H9 (cell line): ENCODE measurements around the gene BCAS3. TPM values are rescaled to one million over a fixed set of nuclear protein-coding genes. Genes with fewer than 3 reads are reported as not detected.

ENCODE experiments used
- DNase-seq: peaks from one replicate; pipeline ENCODE4 v3.0.0-alpha.2; 2017
- H2AFZ ChIP-seq: one replicate; pipeline ENCODE4 v1.6.1; 2013; ENCODE audit warnings: mild to moderate bottlenecking, low read length, control low read depth, moderate library complexity
- H2AK5ac ChIP-seq: 2 replicates; pipeline ENCODE4 v1.6.1; 2013; ENCODE audit warnings: low read length, control low read depth, mixed read lengths; ENCODE audit not compliant: insufficient read length
- H2BK120ac ChIP-seq: one replicate; pipeline ENCODE4 v1.6.1; 2013; ENCODE audit warnings: low read depth, mild to moderate bottlenecking, low read length, control low read depth, inconsistent platforms; ENCODE audit not compliant: poor library complexity, severe bottlenecking
- H2BK12ac ChIP-seq: 2 replicates; pipeline ENCODE4 v1.6.1; 2013; ENCODE audit warnings: low read length, control low read depth, mixed read lengths, low read depth; ENCODE audit not compliant: insufficient read length
- H2BK15ac ChIP-seq: 2 replicates; pipeline ENCODE4 v1.6.1; 2013; ENCODE audit warnings: low read depth, low read length, control low read depth
- H2BK20ac ChIP-seq: one replicate; pipeline ENCODE4 v1.6.1; 2013; ENCODE audit warnings: low read depth, mild to moderate bottlenecking, low read length, control low read depth, inconsistent platforms; ENCODE audit not compliant: poor library complexity, severe bottlenecking
- H2BK5ac ChIP-seq: 2 replicates; pipeline ENCODE4 v1.6.1; 2013; ENCODE audit warnings: low read length, control low read depth, mixed read lengths; ENCODE audit not compliant: insufficient read length
- H3K14ac ChIP-seq: 2 replicates; pipeline ENCODE4 v1.6.1; 2013; ENCODE audit warnings: low read length, control low read depth; ENCODE audit not compliant: insufficient read depth
- H3K18ac ChIP-seq: 2 replicates; pipeline ENCODE4 v1.6.1; 2013; ENCODE audit warnings: low read depth, mild to moderate bottlenecking, mixed read lengths, low read length, control low read depth; ENCODE audit not compliant: insufficient read length
- H3K23ac ChIP-seq: 2 replicates; pipeline ENCODE4 v1.6.1; 2013; ENCODE audit warnings: low read length, control low read depth, mixed read lengths, low read depth; ENCODE audit not compliant: insufficient read length
- H3K23me2 ChIP-seq: 2 replicates; pipeline ENCODE4 v1.6.1; 2013; ENCODE audit warnings: low read depth, mild to moderate bottlenecking, mixed read lengths, low read length, control low read depth; ENCODE audit not compliant: insufficient read length, poor library complexity, severe bottlenecking
- H3K27ac ChIP-seq: 2 replicates; pipeline ENCODE4 v1.5.1; 2013; ENCODE audit warnings: low read length, control low read depth, mixed read lengths, low read depth; ENCODE audit not compliant: insufficient read length
- H3K27me3 ChIP-seq: 2 replicates; pipeline ENCODE4 v1.6.1; 2013; ENCODE audit warnings: low read length, control low read depth, inconsistent platforms; ENCODE audit not compliant: insufficient read depth
- H3K4ac ChIP-seq: 2 replicates; pipeline ENCODE4 v1.6.1; 2013; ENCODE audit warnings: low read depth, mild to moderate bottlenecking, control low read depth, inconsistent platforms, low read length, moderate library complexity
- H3K4me1 ChIP-seq: 2 replicates; pipeline ENCODE4 v1.6.1; 2013; ENCODE audit warnings: low read length, control low read depth, inconsistent platforms; ENCODE audit not compliant: insufficient read depth
- H3K4me2 ChIP-seq: 2 replicates; pipeline ENCODE4 v1.6.1; 2013; ENCODE audit warnings: low read length, control low read depth, mixed read lengths; ENCODE audit not compliant: insufficient read length, insufficient read depth
- H3K56ac ChIP-seq: 2 replicates; pipeline ENCODE4 v1.6.1; 2013; ENCODE audit warnings: low read depth, mild to moderate bottlenecking, mixed read lengths, low read length, control low read depth; ENCODE audit not compliant: insufficient read length
- H3K79me1 ChIP-seq: 2 replicates; pipeline ENCODE4 v1.6.1; 2013; ENCODE audit warnings: low read depth, mild to moderate bottlenecking, moderate library complexity, low read length, control low read depth, inconsistent platforms; ENCODE audit not compliant: insufficient read depth, poor library complexity, severe bottlenecking
- H3K79me2 ChIP-seq: 2 replicates; pipeline ENCODE4 v1.6.1; 2013; ENCODE audit warnings: low read length, control low read depth, inconsistent platforms; ENCODE audit not compliant: insufficient read depth
- H3K9ac ChIP-seq: 2 replicates; pipeline ENCODE4 v1.6.1; 2013; ENCODE audit warnings: low read length, control low read depth, mixed read lengths; ENCODE audit not compliant: insufficient read length; ENCODE audit errors: extremely low read depth
- H3K9me3 ChIP-seq: one replicate; pipeline ENCODE4 v1.6.1; 2013; ENCODE audit warnings: low read depth, low read length, inconsistent platforms; ENCODE audit not compliant: control insufficient read depth
- H3T11ph ChIP-seq: one replicate; pipeline ENCODE4 v1.6.1; 2013; ENCODE audit warnings: mild to moderate bottlenecking, low read length, control low read depth, inconsistent platforms
- H4K20me1 ChIP-seq: one replicate; pipeline ENCODE4 v1.6.1; 2013; ENCODE audit not compliant: control insufficient read depth, insufficient read length, insufficient read depth
- H4K5ac ChIP-seq: 2 replicates; pipeline ENCODE4 v1.6.1; 2013; ENCODE audit warnings: low read depth, mild to moderate bottlenecking, mixed read lengths, low read length, control low read depth; ENCODE audit not compliant: insufficient read length
- H4K8ac ChIP-seq: replicated peaks from 2 replicates; pipeline ENCODE4 v1.6.1; 2013; ENCODE audit warnings: low read length, control low read depth, mixed read lengths, low read depth; ENCODE audit not compliant: insufficient read length
- H4K91ac ChIP-seq: 2 replicates; pipeline ENCODE4 v1.6.1; 2013; ENCODE audit warnings: low read depth, mild to moderate bottlenecking, moderate library complexity, mixed read lengths, low read length, control low read depth; ENCODE audit not compliant: insufficient read length
- H3K27ac Mint-ChIP-seq, 3 experiments: 2 replicates in 2 of 3; 3 replicates in 1 of 3; pipeline ENCODE4 v1.8.0; 2020 to 2021; ENCODE audit warnings: mixed read lengths in 3 of 3, mild to moderate bottlenecking in 1 of 3, moderate library complexity in 1 of 3
- H3K27me3 Mint-ChIP-seq: 2 replicates; pipeline ENCODE4 v1.8.0; 2021; ENCODE audit warnings: low read depth, mild to moderate bottlenecking, moderate library complexity, mixed read lengths
- H3K36me3 Mint-ChIP-seq, 3 experiments: 2 replicates in 2 of 3; 3 replicates in 1 of 3; pipeline ENCODE4 v1.8.0; 2020 to 2021; ENCODE audit warnings: low read depth in 3 of 3, mixed read lengths in 3 of 3; ENCODE audit not compliant: insufficient read depth in 1 of 3
- H3K4me1 Mint-ChIP-seq, 2 experiments: 2 replicates each; pipeline ENCODE4 v1.8.0; 2020; ENCODE audit warnings: mixed read lengths in 2 of 2
- H3K4me3 Mint-ChIP-seq, 2 experiments: 2 replicates in 1 of 2; 3 replicates in 1 of 2; pipeline ENCODE4 v1.8.0; 2020 to 2021; ENCODE audit warnings: mild to moderate bottlenecking in 2 of 2, mixed read lengths in 2 of 2, moderate library complexity in 1 of 2
- H3K9me3 Mint-ChIP-seq, 2 experiments: 2 replicates in 1 of 2; 3 replicates in 1 of 2; pipeline ENCODE4 v1.8.0; 2020; ENCODE audit warnings: mild to moderate bottlenecking in 2 of 2, mixed read lengths in 2 of 2, moderate library complexity in 1 of 2
- WGBS: extraction: QIAGEN DNeasy Blood & Tissue Kit; methylation state at CpG from one replicate; pipeline ENCODE4 v1.1.7; 2013; ENCODE audit warnings: missing lambda C conversion rate, low lambda C conversion rate, mixed read lengths; ENCODE audit not compliant: insufficient read length; ENCODE audit errors: extremely low coverage; 5-methylcytosine and 5-hydroxymethylcytosine counted together
- total RNA-seq: library from RNA; stranded (reverse); gene quantifications from 2 replicates; pipeline ENCODE4 v1.2.1, GENCODE V29; 2021
- TF ChIP-seq, protein P1 (sequence below): fragments of 200-600 bp; sonication (generic); conservative IDR thresholded peaks from 3 replicates; pipeline ENCODE4 v1.8.0; 2021; ENCODE audit warnings: antibody characterized with exemption, mild to moderate bottlenecking

Gene BCAS3
- total RNA-seq, 1 experiment from 2014 or later = 22.4 TPM

DNA sequence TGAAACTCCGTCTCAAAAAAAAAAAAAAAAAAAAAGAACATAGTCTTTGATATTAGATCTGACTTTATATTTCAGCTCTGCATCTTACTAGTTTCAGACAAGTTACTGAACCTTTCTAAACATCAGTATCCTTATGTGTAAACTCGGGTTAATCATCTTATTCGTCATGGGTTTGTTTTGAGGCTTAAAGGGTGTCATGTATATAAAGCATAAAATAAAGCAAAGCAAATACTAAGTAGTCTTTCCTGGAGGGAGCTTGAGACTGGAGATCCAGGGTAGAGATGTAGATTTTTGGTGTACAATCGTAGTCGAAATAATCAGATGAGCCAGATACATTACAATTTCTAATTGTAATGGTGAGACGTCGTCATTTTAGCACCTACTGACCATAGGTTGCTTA lies 7.8 kb downstream of the BCAS3 start:
- no peaks in the 10 kb centered on the region for H3K79me2 ChIP-seq
- no peaks in the 10 kb centered on the region for H3K9me3 ChIP-seq
- H3K14ac ChIP-seq = no peak overlapping the region
- H3K27me3 ChIP-seq = no peaks in the 10 kb centered on the region
- no peak overlapping the region for H2AFZ ChIP-seq
- no peak overlapping the region for H4K5ac ChIP-seq
- H2BK15ac ChIP-seq = no peak overlapping the region
- H4K91ac ChIP-seq = no peak overlapping the region
- Mint-ChIP-seq H3K4me3 (no peak overlapping the region), H3K9me3 (no peaks in the 10 kb centered on the region), H3K27me3 (no peaks in the 10 kb centered on the region), H3K27ac (no peak overlapping the region), H3K36me3 (peaks cover 0 to 9% (median 0%) of the 10 kb centered on the region in 3 experiments; a peak in 2 of 7 replicates), H3K4me1 (no peaks in the 10 kb centered on the region)
- DNase-seq = no peak
- H3K4me1 ChIP-seq = no peaks in the 10 kb centered on the region
- no peak overlapping the region for H2BK12ac ChIP-seq
- no peak overlapping the region for H3K4me2 ChIP-seq
- no peak overlapping the region for H3T11ph ChIP-seq
- no peak overlapping the region for H2BK5ac ChIP-seq
- no peak overlapping the region for H3K18ac ChIP-seq
- no peak overlapping the region for H2BK120ac ChIP-seq
- no peak overlapping the region for H4K8ac ChIP-seq
- H3K9ac ChIP-seq = no peak overlapping the region
- WGBS = no CpG with 5 or more reads among the region's 7 CpGs
- no peaks in the 10 kb centered on the region for H3K79me1 ChIP-seq
- TF ChIP-seq, protein P1, sequence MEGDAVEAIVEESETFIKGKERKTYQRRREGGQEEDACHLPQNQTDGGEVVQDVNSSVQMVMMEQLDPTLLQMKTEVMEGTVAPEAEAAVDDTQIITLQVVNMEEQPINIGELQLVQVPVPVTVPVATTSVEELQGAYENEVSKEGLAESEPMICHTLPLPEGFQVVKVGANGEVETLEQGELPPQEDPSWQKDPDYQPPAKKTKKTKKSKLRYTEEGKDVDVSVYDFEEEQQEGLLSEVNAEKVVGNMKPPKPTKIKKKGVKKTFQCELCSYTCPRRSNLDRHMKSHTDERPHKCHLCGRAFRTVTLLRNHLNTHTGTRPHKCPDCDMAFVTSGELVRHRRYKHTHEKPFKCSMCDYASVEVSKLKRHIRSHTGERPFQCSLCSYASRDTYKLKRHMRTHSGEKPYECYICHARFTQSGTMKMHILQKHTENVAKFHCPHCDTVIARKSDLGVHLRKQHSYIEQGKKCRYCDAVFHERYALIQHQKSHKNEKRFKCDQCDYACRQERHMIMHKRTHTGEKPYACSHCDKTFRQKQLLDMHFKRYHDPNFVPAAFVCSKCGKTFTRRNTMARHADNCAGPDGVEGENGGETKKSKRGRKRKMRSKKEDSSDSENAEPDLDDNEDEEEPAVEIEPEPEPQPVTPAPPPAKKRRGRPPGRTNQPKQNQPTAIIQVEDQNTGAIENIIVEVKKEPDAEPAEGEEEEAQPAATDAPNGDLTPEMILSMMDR = no peak
- H3K23ac ChIP-seq = no peak overlapping the region
- H3K4ac ChIP-seq = no peak overlapping the region
- no peak overlapping the region for H3K56ac ChIP-seq
- no peak overlapping the region for H2BK20ac ChIP-seq
- H2AK5ac ChIP-seq = no peak overlapping the region
- no peak overlapping the region for H3K27ac ChIP-seq
- H3K23me2 ChIP-seq = no peaks in the 10 kb centered on the region
- no peaks in the 10 kb centered on the region for H4K20me1 ChIP-seq
